ENCODE measurements around the gene ANO4. TPM values are rescaled to one million over a fixed set of nuclear protein-coding genes. Genes with fewer than 3 reads are reported as not detected.

Gene ANO4
- total RNA-seq = under 1 TPM; 0.33 to 0.83 TPM
- long read RNA-seq, donor 1 = 0 reads
- long read RNA-seq, donor 2 = 0 reads

GRCh38 chr12:100794441-100795173 is at the start of gene ANO4:
ANO4 (plus strand) TSS chr12:100794776; CDS start chr12:100901786, 107,010 bp downstream.
- no peak for DNase-seq (ENCODE audit: low spot score)
- intact Hi-C loops (cut with DNase I) = loop anchor here in 1 of 2 donors (5.0 kb wide), 1 partner anchor 63 kb away; no protein-coding TSS in a partner anchor

DNA sequence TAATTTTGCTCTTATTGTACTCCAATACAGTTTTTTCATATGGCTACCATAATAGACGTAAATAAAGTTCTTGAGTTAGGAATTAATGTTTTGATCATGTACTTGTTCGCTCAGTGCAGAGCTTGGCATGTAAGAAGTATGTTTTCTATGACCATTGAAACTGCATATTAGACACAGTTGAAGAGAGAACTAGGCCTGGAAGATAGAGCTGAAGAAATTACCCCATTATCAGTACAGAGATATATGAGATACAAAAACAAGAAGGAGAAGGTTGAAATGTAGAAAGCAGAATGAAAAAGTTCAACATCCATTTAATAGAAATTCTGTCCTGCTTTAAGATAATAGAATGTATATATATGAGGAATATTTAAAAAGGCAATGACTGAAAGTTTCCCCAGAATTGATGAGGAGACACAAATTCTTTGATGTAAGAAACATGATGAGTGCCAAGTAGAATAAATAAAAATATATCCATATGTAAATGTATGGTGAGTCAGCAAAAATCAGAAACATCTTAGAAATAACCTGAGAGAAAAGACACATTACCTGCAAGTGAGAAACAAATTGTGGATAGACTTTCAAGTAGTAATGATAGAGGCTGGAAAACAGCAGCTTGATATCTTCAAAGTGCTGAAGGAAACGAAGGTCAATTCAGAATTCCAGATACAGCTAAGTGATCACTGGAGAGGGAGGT is 49.1 kb upstream of the ANO4 start:
- no peak for DNase-seq (ENCODE audit: low spot score)
- intact Hi-C loops (cut with DNase I) = no loop called here

DNA sequence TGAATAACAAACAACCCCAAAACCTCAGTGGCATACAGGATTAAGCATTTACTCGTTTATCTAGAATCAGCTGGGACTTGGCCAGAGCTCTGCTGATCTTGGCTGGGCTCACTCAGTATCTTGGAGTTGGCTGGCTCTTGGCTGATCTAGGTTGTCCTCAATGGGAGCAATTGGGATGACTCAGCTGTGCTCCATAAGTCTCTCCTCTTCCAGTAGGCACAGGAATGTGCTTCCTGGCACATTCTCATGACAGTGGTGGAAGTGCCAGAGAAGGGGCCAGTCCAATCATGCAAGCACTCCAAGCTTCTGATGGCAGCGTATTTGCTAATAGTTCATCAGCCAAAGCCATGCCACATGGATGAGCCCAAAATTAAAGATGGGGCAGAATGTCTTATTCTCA is 41.7 kb upstream of the ANO4 start:
- no peak for DNase-seq (ENCODE audit: low spot score)
- intact Hi-C loops (cut with DNase I) = no loop called here

DNA sequence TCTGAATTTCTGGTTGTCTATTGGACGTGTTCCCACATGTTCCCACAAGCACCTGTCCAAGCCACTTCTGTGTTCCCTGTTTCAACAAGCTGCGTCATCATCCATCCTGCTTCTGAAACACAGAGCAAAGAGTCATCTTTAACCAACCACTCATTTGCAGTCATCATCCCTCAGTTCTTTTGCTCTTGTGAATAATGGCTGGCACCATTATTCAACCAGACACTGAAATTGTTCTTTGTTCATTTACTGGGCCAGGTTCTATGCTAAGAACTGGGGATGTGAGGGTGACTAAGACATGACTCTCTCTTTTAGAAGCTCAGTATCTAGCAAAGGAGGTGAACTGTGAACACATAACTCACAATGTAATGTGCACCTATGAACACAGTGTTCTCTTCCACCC is 40.7 kb upstream of the ANO4 start:
- DNase-seq (ENCODE audit: low spot score) = no peak
- intact Hi-C loops (cut with DNase I) = no loop called here

DNA sequence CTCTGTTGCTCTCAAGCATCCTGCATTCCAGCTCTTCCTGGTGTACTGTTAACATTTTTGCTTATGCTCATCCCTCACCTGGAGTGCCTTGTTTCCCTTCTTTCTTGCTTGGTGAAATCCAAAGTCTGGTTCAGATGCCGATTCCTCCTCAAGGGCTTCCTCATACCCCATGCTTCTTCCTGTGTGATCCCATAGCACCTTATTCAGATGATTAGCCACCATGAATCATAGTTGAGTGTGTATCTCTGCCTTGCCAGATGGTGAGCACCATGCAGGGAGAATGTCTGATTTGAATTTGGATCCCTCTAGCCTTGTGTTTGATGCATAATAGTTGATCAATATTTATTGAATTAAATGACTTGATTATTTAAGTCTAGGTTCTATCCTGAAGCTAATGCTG is 39.4 kb upstream of the ANO4 start:
- DNase-seq (ENCODE audit: low spot score) = no peak
- intact Hi-C loops (cut with DNase I) = no loop called here

GRCh38 chr12:100758083-100758482 is 36.5 kb upstream of the ANO4 start:
- no peak for DNase-seq (ENCODE audit: low spot score)
- intact Hi-C loops (cut with DNase I) = no loop called here

- DNase-seq (ENCODE audit: low spot score) = no peak
- intact Hi-C loops (cut with DNase I) = no loop called here
These were observed 27.2 kb upstream of the ANO4 start for GRCh38 chr12:100767371-100767770.

DNA sequence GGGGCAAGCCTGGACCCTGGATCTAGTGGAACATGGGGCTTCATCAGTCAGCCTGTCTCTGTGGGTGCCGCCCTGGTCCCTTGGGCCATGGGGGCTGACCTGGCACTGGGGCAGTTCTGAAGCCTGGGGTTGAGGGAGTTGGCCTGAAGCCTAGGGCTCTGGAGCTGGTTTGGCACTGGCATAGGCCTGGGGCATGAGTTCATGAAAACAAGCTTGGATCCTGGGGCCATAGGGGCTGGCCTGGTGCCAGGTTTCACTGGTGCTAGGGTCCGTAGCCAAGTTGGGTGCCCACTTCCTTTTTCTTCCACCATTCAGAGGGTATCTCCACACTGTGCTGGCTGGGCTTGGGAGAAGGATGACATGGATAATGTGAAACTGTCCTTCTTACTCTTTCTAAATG is 26.6 kb upstream of the ANO4 start:
- DNase-seq (ENCODE audit: low spot score) = no peak

DNA sequence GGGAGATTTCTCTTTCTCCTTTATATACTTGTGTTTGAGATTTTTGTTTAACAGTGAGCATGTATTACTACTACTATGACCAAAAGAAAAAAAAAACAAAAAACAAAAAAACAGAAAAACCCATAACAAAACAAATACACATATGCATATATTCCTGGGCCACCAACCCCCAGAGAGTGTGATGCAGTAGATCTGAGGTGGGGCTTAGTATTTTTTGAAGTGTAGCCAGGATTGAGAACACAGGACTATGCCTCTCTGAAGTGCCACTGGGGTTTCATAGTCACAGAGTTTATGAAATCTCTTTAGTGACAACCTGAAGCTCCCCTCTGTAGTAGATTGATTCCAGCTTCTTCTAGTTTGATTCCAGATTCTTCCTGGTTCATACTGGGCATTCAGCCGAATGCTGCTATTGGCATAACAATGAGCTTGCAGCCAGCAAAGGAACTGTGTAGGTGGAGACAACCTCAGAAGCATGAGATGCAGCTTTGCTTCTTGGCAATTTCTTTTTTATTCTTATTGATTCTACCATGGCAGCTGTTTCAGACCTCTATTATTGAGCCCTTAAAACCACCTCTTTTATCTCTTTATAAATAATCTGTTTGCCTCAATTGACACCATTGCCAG is 15.5 kb upstream of the ANO4 start:
- intact Hi-C loops (cut with DNase I) = no loop called here
- no peak for DNase-seq (ENCODE audit: low spot score)

More for the DNA sequence above, 26.6 kb upstream of the ANO4 start:
- intact Hi-C loops (cut with DNase I) = no loop called here

- intact Hi-C loops (cut with DNase I) = no loop called here
- DNase-seq (ENCODE audit: low spot score) = no peak
These were observed 5.4 kb upstream of the ANO4 start for GRCh38 chr12:100789146-100789545.

DNA sequence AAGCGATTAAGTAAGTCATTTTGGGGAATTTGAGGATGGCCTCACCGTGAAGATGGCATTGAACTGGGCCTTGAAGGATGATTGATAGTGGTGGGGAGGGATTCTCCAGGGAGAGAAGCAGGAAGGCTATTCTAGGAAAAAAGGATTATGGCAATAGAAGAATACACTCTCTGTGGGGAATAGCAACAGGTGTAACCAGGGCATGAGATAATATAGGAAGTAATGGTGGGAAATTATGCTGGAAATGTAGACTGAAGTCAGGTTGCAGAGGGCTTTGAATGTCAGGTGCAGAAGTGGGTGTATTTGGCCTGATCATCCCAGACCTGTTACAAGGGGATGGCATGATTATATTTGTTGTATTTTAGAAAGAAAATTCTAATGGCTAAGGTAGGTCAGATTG is 4.6 kb upstream of the ANO4 start:
- no peak for DNase-seq (ENCODE audit: low spot score)
- intact Hi-C loops (cut with DNase I) = no loop called here

GRCh38 chr12:100790552-100790951 is 4.0 kb upstream of the ANO4 start:
- intact Hi-C loops (cut with DNase I) = no loop called here
- no peak for DNase-seq (ENCODE audit: low spot score)

GRCh38 chr12:100793182-100793581 is 1.4 kb upstream of the ANO4 start:
- intact Hi-C loops (cut with DNase I) = no loop called here
- no peak for DNase-seq (ENCODE audit: low spot score)

- intact Hi-C loops (cut with DNase I) = loop anchor here in 1 of 2 donors (5.0 kb wide), 1 partner anchor 62 kb away; no protein-coding TSS in a partner anchor
- DNase-seq (ENCODE audit: low spot score) = no peak
These were observed 711 bp downstream of the ANO4 start for GRCh38 chr12:100795174-100795799.

DNA sequence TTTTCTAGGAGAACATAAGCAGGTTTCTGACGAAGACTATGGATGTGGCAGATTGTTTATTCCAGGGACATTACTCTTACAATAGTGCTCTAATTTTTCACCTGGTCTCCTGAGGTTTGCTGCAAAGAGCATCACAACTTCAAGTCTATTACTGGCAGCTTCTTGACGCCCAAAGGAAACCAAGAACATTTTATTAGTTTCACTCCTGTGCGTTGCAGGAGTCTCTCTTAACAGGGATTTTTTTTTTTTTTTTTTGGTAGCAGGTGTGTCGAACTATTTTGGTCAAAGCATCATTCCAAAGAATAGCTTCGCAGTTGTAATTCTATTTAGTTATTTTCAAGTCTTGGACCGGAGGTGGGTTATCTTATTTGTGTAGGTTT is 1.2 kb downstream of the ANO4 start:
- DNase-seq (ENCODE audit: low spot score) = no peak
- intact Hi-C loops (cut with DNase I) = loop anchor here in 1 of 2 donors (5.0 kb wide), 1 partner anchor 62 kb away; no protein-coding TSS in a partner anchor

GRCh38 chr12:100796621-100797020 is 2.0 kb downstream of the ANO4 start:
- intact Hi-C loops (cut with DNase I) = loop anchor here in 1 of 2 donors (5.0 kb wide), 1 partner anchor 61 kb away; no protein-coding TSS in a partner anchor

GRCh38 chr12:100797246-100797645 is 2.7 kb downstream of the ANO4 start:
- no peak for DNase-seq (ENCODE audit: low spot score)
- intact Hi-C loops (cut with DNase I) = loop anchor here in 1 of 2 donors (5.0 kb wide), 1 partner anchor 60 kb away; no protein-coding TSS in a partner anchor

More at GRCh38 chr12:100796621-100797020, 2.0 kb downstream of the ANO4 start:
- no peak for DNase-seq (ENCODE audit: low spot score)

- intact Hi-C loops (cut with DNase I) = loop anchor here in 1 of 2 donors (5.0 kb wide), 1 partner anchor 60 kb away; no protein-coding TSS in a partner anchor
- no peak for DNase-seq (ENCODE audit: low spot score)
These were observed 3.2 kb downstream of the ANO4 start for GRCh38 chr12:100797786-100798185.

Data from posterior vena cava (tissue), 2 donors.